Ascending aorta (tissue), 2 donors: Measurements from ENCODE around the gene KIF17. TPM values are rescaled to one million over a fixed set of nuclear protein-coding genes. Genes with fewer than 3 reads are reported as not detected.
A peak's percentile ranks its signal among the peaks of the same experiment; 100 is the strongest.

ENCODE experiments used
- DNase-seq, 2 donors: peaks; one replicate each; pipeline ENCODE4 v3.0.0-alpha.2; 2019; ENCODE audit warnings: low spot score in 2 of 2
- H3K27ac ChIP-seq, 2 donors: fragments of 200-600 bp; sonication (generic); one replicate each; pipeline ENCODE4 v1.5.1; 2016 to 2017; ENCODE audit warnings: mild to moderate bottlenecking in 1 of 2
- H3K27me3 ChIP-seq: fragments of 200-600 bp; sonication (generic); one replicate; pipeline ENCODE4 v1.5.1; 2017
- H3K36me3 ChIP-seq, 2 donors: fragments of 200-600 bp; sonication (generic); one replicate each; pipeline ENCODE4 v1.5.1; 2016
- H3K4me1 ChIP-seq, 2 donors: fragments of 200-600 bp; sonication (generic); one replicate each; pipeline ENCODE4 v1.5.1; 2016 to 2017; ENCODE audit warnings: mild to moderate bottlenecking in 1 of 2
- H3K4me3 ChIP-seq, 2 donors: fragments of 200-600 bp; sonication (generic); one replicate each; pipeline ENCODE4 v1.5.1; 2016 to 2017; ENCODE audit warnings: mild to moderate bottlenecking in 1 of 2
- H3K9me3 ChIP-seq, 2 donors: fragments of 200-600 bp; sonication (generic); one replicate each; pipeline ENCODE4 v1.5.1; 2016
- intact Hi-C: fragments of 100-400 bp; cut with DNase I; formaldehyde crosslinking; loops from one replicate; pipeline ENCODE4 v1.15.1; 2023
- total RNA-seq: library from RNA; depleted of rRNA; stranded (reverse); fragments of >200 nt; gene quantifications from one replicate; pipeline ENCODE4 v1.1.0, GENCODE V29; 2016
- TF ChIP-seq, protein P1 (sequence below), 3 experiments: fragments of 200-600 bp in 2 of 3; fragments of 450-650 bp in 1 of 3; sonication (generic) in 2 of 3; IDR thresholded peaks; one replicate each; pipeline ENCODE4 v1.5.1; 2016 to 2019; ENCODE audit warnings: antibody characterized with exemption in 3 of 3, mild to moderate bottlenecking in 1 of 3, moderate library complexity in 1 of 3

The KIF17 gene
- total RNA-seq, 1 donor from 2014 or later: 18.5 TPM

DNA sequence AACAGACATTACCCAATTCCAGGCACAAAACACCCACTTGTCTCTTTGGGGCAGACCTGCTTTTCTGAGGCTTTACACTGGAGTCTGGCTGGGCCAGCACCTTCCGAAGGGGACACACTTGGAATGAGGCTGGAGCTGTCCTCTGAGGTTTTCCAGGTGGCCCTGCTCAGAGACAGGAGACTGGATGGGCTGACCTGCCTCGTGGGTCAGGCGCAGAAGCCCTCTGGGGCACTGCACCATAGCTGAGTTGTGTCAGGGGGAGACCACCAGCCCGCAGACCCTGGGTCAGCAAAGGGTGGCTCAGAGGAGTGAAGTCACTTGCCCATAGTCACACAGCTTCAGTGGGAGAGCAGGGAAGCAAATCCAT is 12.9 kb upstream of the KIF17 start:
- Histone ChIP-seq H3K27me3 (peaks cover 5% of the 10 kb centered on the region), H3K9me3 (no peaks in the 10 kb centered on the region), H3K36me3 (no peaks in the 10 kb centered on the region), H3K4me1 (peaks cover 7 to 19% of the 10 kb centered on the region in 2 donors), H3K27ac (no peak overlapping the region), H3K4me3 (no peak overlapping the region)
- intact Hi-C loops: loop anchor here (5.0 to 10.0 kb wide), 2 partner anchors 206 to 612 kb away; no protein-coding TSS in a partner anchor
- peak in 1 of 2 donors; percentile 55 for DNase-seq
- TF ChIP-seq, protein P1, sequence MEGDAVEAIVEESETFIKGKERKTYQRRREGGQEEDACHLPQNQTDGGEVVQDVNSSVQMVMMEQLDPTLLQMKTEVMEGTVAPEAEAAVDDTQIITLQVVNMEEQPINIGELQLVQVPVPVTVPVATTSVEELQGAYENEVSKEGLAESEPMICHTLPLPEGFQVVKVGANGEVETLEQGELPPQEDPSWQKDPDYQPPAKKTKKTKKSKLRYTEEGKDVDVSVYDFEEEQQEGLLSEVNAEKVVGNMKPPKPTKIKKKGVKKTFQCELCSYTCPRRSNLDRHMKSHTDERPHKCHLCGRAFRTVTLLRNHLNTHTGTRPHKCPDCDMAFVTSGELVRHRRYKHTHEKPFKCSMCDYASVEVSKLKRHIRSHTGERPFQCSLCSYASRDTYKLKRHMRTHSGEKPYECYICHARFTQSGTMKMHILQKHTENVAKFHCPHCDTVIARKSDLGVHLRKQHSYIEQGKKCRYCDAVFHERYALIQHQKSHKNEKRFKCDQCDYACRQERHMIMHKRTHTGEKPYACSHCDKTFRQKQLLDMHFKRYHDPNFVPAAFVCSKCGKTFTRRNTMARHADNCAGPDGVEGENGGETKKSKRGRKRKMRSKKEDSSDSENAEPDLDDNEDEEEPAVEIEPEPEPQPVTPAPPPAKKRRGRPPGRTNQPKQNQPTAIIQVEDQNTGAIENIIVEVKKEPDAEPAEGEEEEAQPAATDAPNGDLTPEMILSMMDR (IDR thresholded peaks at IDR 0.05): no peak

DNA sequence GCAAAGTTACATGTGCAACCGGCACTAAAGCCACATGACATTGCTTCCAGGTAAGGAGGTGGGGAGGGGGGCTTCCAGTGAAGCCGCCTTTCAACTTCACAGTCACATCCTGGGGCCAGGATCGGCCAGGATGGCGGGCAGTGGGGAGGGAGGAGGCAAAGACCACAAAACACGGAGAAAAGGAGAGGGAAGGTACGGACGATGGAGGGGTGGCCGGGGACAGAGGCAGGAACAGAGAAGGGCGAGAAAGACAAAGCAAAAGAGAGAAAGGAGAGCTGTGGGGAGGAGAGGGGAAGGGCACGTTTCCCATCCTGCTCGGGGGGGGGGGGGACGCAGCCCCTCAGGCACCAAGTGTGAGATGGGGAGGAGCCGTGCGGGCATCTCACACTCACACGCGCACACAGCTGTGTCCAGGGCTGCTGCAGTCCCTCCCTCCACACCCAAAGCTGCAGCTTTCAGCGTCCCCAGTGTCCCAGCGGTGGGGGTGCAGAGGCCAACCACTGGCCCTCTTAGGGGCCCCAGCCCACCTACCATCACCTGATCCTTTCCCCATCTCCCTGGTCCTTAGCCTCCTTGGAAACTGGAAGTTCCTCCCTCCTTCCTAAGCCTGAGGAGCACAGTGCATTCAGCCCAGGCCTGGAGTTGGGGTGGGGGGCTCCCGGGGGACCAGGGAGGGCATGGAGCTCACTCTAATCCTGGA is 12.3 kb upstream of the KIF17 start:
- Histone ChIP-seq H3K4me1 (peaks cover 7 to 19% of the 10 kb centered on the region in 2 donors), H3K4me3 (no peak overlapping the region), H3K36me3 (no peaks in the 10 kb centered on the region), H3K27me3 (peaks cover 5% of the 10 kb centered on the region), H3K27ac (no peak overlapping the region), H3K9me3 (no peaks in the 10 kb centered on the region)
- TF ChIP-seq, protein P1 (IDR thresholded peaks at IDR 0.05): no peak
- intact Hi-C loops: loop anchor here (5.0 to 10.0 kb wide), 2 partner anchors 205 to 612 kb away; no protein-coding TSS in a partner anchor
- peak in 1 of 2 donors; percentile 52 for DNase-seq

DNA sequence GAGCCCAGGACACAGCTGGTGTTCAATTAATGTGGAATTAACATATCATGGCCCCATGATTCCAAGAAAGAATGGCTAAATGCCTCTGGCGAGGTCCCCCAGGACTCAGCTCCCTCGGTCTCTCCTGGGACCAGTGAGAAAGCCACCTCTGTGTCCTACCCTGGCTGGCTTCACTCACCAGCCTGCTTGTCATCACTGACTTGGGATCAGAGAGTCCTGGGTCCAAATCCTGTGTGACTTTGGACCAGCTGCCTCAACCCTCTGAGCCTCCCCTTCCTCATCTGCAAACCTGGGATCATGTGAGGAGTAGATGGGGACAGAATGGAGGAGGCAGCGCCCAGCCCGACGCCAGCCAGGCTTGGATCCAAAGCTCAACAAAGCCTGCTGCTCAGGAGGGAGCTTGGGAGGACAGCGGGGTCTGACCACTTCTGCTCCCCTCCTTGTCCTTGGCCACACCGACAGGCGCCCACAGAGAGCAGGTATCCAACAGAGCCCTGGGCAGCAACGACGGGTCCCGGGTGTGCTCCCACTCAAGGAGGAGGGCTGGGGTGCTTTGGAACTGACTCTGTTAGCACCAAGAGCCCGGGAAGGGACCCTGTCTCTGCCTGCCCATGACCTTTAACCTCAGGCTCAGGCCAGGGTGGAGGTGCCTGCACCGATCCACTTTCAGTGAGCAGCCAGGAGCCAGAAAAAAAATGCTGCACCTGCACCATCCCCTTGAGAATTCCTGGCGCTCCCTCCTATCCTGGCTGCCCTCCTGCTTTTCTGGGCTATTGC is 11.5 kb upstream of the KIF17 start:
- H3K27me3 ChIP-seq: peaks cover 5% of the 10 kb centered on the region
- H3K4me1 ChIP-seq: peaks cover 7 to 19% of the 10 kb centered on the region in 2 donors
- no peak overlapping the region for H3K27ac ChIP-seq
- no peaks in the 10 kb centered on the region for H3K36me3 ChIP-seq
- H3K9me3 ChIP-seq: no peaks in the 10 kb centered on the region
- TF ChIP-seq, protein P1 (IDR thresholded peaks at IDR 0.05): no peak
- H3K4me3 ChIP-seq: no peak overlapping the region
- DNase-seq: peak in 1 of 2 donors; percentile 59
- intact Hi-C loops: no loop called here

DNA sequence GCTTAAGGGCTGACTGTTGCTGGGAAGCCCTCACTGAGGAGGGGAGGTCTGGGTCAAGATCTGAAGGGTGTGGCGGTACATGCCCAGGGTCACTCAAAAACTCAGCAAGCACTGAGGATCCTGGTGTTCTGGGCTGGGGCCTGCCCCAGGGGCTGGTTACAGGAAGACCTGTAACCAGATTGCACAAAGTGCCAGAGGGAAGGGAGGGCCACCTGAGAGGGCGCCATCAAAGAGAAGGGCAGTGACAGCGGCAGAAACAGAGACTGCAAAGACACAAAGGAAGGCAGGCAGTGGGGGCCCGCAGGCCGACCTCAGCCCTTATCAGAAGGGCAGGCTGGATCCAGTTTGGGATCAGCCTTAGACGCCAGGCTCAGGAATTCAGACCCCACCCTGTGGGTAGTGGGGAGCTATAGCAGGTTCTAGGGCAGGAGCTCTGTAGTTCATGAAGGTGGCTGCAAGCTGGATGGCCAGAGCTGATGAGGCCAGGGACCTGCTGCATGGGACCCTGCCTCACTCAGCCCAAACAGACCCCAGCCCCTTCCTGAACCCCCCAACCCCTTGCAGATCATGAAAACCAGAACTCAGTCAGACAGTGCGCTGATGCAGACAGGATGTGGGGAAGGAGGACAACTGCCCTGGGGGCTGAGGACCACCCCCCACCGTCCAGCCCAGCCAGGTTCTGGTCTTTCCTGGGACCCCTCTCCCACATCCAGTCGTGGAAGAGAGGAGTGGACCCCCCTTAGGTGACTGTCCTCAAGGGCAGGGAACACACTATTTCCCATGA is 10.8 kb upstream of the KIF17 start:
- intact Hi-C loops: no loop called here
- DNase-seq: peak in 1 of 2 donors; percentile 40

More for the DNA sequence above, 10.8 kb upstream of the KIF17 start:
- no peaks in the 10 kb centered on the region for H3K36me3 ChIP-seq
- H3K4me3 ChIP-seq: no peak overlapping the region
- TF ChIP-seq, protein P1 (IDR thresholded peaks at IDR 0.05): no peak
- peaks cover 5% of the 10 kb centered on the region for H3K27me3 ChIP-seq
- no peaks in the 10 kb centered on the region for H3K9me3 ChIP-seq
- H3K4me1 ChIP-seq: peaks cover 7 to 16% of the 10 kb centered on the region in 2 donors
- no peak overlapping the region for H3K27ac ChIP-seq
